SK-N-MC (cell line): ENCODE measurements around the gene SGMS1.

Experiments used
- DNase-seq: peaks from one replicate; pipeline ENCODE4 v3.0.0-alpha.2; 2011; ENCODE audit warnings: low read depth, low spot score
- H3K27ac ChIP-seq: fragments of 200-600 bp; sonication (generic); 2 replicates; pipeline ENCODE4 v1.5.1; 2016; ENCODE audit warnings: mixed run types
- H3K36me3 ChIP-seq: fragments of 200-600 bp; sonication (generic); 2 replicates; pipeline ENCODE4 v1.6.1; 2017; ENCODE audit warnings: antibody characterized with exemption, low read length, mixed read lengths; ENCODE audit not compliant: insufficient read depth
- H3K4me3 ChIP-seq: fragments of 200-600 bp; sonication (generic); 2 replicates; pipeline ENCODE4 v1.5.1; 2016
- H3K9ac ChIP-seq: fragments of 200-600 bp; sonication (generic); 2 replicates; pipeline ENCODE4 v1.8.0; 2017; ENCODE audit warnings: mixed run types, mixed read lengths; ENCODE audit not compliant: insufficient read length
- H3K9me3 ChIP-seq: fragments of 200-600 bp; sonication (generic); 2 replicates; pipeline ENCODE4 v1.6.1; 2017; ENCODE audit warnings: low read depth, mild to moderate bottlenecking, antibody characterized with exemption, low read length, moderate library complexity, mixed read lengths
- EZH2 ChIP-seq: fragments of 200-600 bp; sonication (generic); IDR thresholded peaks from one replicate; pipeline ENCODE4 v1.6.1; 2017; ENCODE audit warnings: antibody characterized with exemption
- FOXP2 ChIP-seq: optimal IDR thresholded peaks from 2 replicates; pipeline ENCODE3; 2011; ENCODE audit warnings: mild to moderate bottlenecking, moderate library complexity; ENCODE audit not compliant: insufficient read depth; ENCODE audit errors: extremely low read length, control extremely low read depth
- POLR2AphosphoS5 ChIP-seq: IDR thresholded peaks from 2 replicates; pipeline ENCODE4 v1.6.1; 2012; ENCODE audit warnings: mild to moderate bottlenecking, low read depth, low read length, borderline replicate concordance

The SGMS1 gene

DNA sequence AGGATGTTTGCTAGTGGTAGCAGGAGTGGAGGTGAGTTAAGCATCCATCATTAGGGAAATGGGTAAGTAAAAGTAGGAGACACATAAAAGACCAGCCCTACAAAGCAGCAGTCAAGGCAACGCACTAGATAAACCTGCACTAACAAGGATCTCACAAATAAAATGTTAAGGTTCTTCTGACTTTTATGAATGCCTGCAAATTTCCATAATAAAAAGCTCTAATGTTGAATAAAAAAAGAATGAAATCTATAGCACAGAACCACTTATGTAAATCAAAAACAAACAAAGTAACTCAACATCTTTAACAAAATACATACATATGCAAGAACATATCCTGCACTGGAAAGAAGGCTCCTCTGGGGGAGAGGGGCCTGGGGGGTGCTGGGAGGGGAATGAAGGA is 4.6 kb downstream of the SGMS1 start:
- no peak for DNase-seq
- Histone ChIP-seq H3K9ac (no peak overlapping the region), H3K4me3 (no peak overlapping the region), H3K36me3 (no peaks in the 10 kb centered on the region), H3K9me3 (no peaks in the 10 kb centered on the region), H3K27ac (no peak overlapping the region)
- TF ChIP-seq POLR2AphosphoS5 (no peak), FOXP2 (no peak), EZH2 (no peak)

- Histone ChIP-seq H3K36me3 (no peaks in the 10 kb centered on the region), H3K9ac (no peak overlapping the region), H3K27ac (no peak overlapping the region), H3K4me3 (no peak overlapping the region), H3K9me3 (no peaks in the 10 kb centered on the region)
- no peak for DNase-seq
- TF ChIP-seq FOXP2 (no peak), POLR2AphosphoS5 (no peak), EZH2 (no peak)
Observed at GRCh38 chr10:50618624-50619023, 5.1 kb downstream of the SGMS1 start.

DNA sequence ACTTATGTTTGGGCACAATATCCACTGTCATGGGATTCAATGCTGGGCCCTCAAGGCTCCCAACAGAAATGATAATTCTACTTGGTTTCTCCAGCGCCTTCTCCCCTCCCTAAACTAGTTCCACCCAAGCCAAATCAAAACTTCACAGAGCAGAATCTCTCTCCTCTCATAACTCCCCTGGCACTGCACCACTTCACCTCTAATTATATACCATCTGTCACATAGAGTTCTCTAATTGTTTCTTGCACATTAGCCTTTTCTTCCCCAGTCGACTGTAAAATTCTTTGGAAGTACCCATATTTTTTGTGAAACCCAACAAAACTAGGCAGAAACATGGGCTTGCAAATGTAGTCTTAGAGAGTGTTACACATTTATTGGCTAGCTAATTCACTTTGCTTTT is 8.1 kb downstream of the SGMS1 start:
- Histone ChIP-seq H3K27ac (no peak overlapping the region), H3K9me3 (no peaks in the 10 kb centered on the region), H3K9ac (no peak overlapping the region), H3K4me3 (no peak overlapping the region), H3K36me3 (no peaks in the 10 kb centered on the region)
- DNase-seq: no peak
- TF ChIP-seq FOXP2 (no peak), POLR2AphosphoS5 (no peak), EZH2 (no peak)

- Histone ChIP-seq H3K9ac (no peak overlapping the region), H3K4me3 (no peak overlapping the region), H3K27ac (no peak overlapping the region), H3K36me3 (no peaks in the 10 kb centered on the region), H3K9me3 (no peaks in the 10 kb centered on the region)
- DNase-seq: no peak
- TF ChIP-seq EZH2 (no peak), FOXP2 (no peak), POLR2AphosphoS5 (no peak)
Observed at GRCh38 chr10:50614444-50615137, 9.2 kb downstream of the SGMS1 start.

DNA sequence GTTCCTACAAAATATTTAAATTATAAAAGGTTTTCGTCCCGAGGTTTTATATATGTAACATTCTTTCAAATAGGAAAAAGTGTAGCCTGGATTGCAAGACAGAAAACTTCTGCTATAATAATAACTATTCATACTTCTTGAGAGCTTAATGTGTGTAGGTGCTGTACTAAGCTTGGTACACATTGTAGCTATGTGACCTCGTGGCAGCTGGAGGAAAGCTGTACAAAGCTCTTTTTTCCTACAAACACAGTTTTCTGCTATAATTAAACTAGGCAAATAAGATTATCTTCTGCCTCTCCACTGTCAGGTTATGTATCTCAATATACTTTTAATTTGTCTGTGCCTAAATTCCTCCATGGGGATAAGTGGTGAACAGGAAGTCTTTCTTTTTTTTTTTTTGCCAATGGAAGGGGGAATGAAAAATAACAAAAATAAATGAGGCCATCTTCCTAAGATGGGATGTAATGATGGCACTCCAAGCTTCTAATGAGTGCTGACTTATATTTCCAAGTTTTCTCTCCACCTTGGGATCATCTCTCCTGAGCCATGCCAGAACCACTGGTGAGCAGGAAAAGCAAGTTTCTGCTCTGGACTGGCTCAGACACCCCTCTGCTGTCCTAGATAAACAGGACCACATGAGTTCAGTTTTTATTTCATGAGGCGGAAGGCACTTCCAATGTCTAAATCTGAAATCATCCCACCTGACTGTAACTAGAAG is 9.9 kb downstream of the SGMS1 start:
- TF ChIP-seq FOXP2 (no peak), POLR2AphosphoS5 (no peak), EZH2 (no peak)
- DNase-seq: no peak
- H3K36me3 ChIP-seq: no peaks in the 10 kb centered on the region
- no peak overlapping the region for H3K4me3 ChIP-seq
- H3K9ac ChIP-seq: no peak overlapping the region
- H3K9me3 ChIP-seq: no peaks in the 10 kb centered on the region
- no peak overlapping the region for H3K27ac ChIP-seq

GRCh38 chr10:50613150-50613549 is 10.6 kb downstream of the SGMS1 start:
- no peaks in the 10 kb centered on the region for H3K9me3 ChIP-seq
- H3K4me3 ChIP-seq: no peak overlapping the region
- no peak for TF ChIP-seq EZH2
- no peak overlapping the region for H3K27ac ChIP-seq
- DNase-seq: no peak
- no peak overlapping the region for H3K9ac ChIP-seq
- H3K36me3 ChIP-seq: no peaks in the 10 kb centered on the region

GRCh38 chr10:50610368-50610767 is 13.4 kb downstream of the SGMS1 start:
- H3K9me3 ChIP-seq: no peaks in the 10 kb centered on the region
- H3K9ac ChIP-seq: no peak overlapping the region
- no peak for DNase-seq
- H3K4me3 ChIP-seq: no peak overlapping the region
- TF ChIP-seq POLR2AphosphoS5 (no peak), FOXP2 (no peak), EZH2 (no peak)
- H3K27ac ChIP-seq: no peak overlapping the region
- no peaks in the 10 kb centered on the region for H3K36me3 ChIP-seq

- H3K9ac ChIP-seq: no peak overlapping the region
- no peak overlapping the region for H3K27ac ChIP-seq
- no peak overlapping the region for H3K4me3 ChIP-seq
Observed at GRCh38 chr10:50607356-50607925, 16.3 kb downstream of the SGMS1 start.

GRCh38 chr10:50605951-50606270 is 17.8 kb downstream of the SGMS1 start:
- H3K9me3 ChIP-seq: no peaks in the 10 kb centered on the region
- H3K27ac ChIP-seq: no peak overlapping the region
- no peak overlapping the region for H3K9ac ChIP-seq
- DNase-seq: no peak
- no peaks in the 10 kb centered on the region for H3K36me3 ChIP-seq
- no peak overlapping the region for H3K4me3 ChIP-seq
- TF ChIP-seq FOXP2 (no peak), POLR2AphosphoS5 (no peak), EZH2 (no peak)

More at GRCh38 chr10:50607356-50607925, 16.3 kb downstream of the SGMS1 start:
- Histone ChIP-seq H3K36me3 (no peaks in the 10 kb centered on the region), H3K9me3 (no peaks in the 10 kb centered on the region)
- no peak for DNase-seq
- no peak for TF ChIP-seq EZH2
- TF ChIP-seq FOXP2: no peak
- TF ChIP-seq POLR2AphosphoS5: no peak
